GM18499 (cell line): Measurements from ENCODE around the gene MTUS2.
"Not testable (repeated sequence)": the region's sequence is repeated elsewhere in the genome, so short reads cannot be mapped to it uniquely, and the experiment has no call there.

Experiments used
- ATAC-seq: cut with Tn5 transposase; IDR thresholded peaks from one replicate; pipeline ENCODE4 v1.9.1; 2021; ENCODE audit warnings: moderate number of reproducible peaks; ENCODE audit not compliant: insufficient read depth, unreplicated experiment

Gene MTUS2

GRCh38 chr13:29196409-29197074 lies 376.4 kb downstream of the MTUS2 start:
- ATAC-seq = peak; percentile 88

GRCh38 chr13:29202753-29203152 lies 382.6 kb downstream of the MTUS2 start:
- ATAC-seq = not testable (repeated sequence)

- no peak for ATAC-seq
Observed at GRCh38 chr13:29204651-29205050, 384.5 kb downstream of the MTUS2 start.

- no peak for ATAC-seq
Observed at GRCh38 chr13:29210676-29211075, 390.5 kb downstream of the MTUS2 start.

GRCh38 chr13:29211162-29211561 lies 391.0 kb downstream of the MTUS2 start:
- ATAC-seq = not testable (repeated sequence)

- no peak for ATAC-seq
Observed at GRCh38 chr13:29222458-29222857, 402.3 kb downstream of the MTUS2 start.

GRCh38 chr13:29224206-29224605 lies 404.1 kb downstream of the MTUS2 start:
- ATAC-seq = no peak

GRCh38 chr13:29227576-29227975 lies 407.4 kb downstream of the MTUS2 start:
- ATAC-seq = no peak

- no peak for ATAC-seq
Observed at GRCh38 chr13:29230299-29230845, 410.2 kb downstream of the MTUS2 start.

- no peak for ATAC-seq
Observed at GRCh38 chr13:29239653-29240525, 419.8 kb downstream of the MTUS2 start.

- ATAC-seq = no peak
Observed at GRCh38 chr13:29254626-29255370, 434.7 kb downstream of the MTUS2 start.

GRCh38 chr13:29255567-29255966 lies 435.4 kb downstream of the MTUS2 start:
- ATAC-seq = no peak

GRCh38 chr13:29260684-29261083 lies 440.5 kb downstream of the MTUS2 start:
- ATAC-seq = no peak

- no peak for ATAC-seq
Observed at GRCh38 chr13:29266261-29266660, 446.1 kb downstream of the MTUS2 start.

- no peak for ATAC-seq
Observed at GRCh38 chr13:29266756-29267733, 446.9 kb downstream of the MTUS2 start.

- ATAC-seq = no peak
Observed at GRCh38 chr13:29270271-29270985, 450.3 kb downstream of the MTUS2 start.

- ATAC-seq = no peak
Observed at GRCh38 chr13:29271606-29272005, 451.5 kb downstream of the MTUS2 start.

GRCh38 chr13:29279356-29280254 lies 459.5 kb downstream of the MTUS2 start:
- ATAC-seq = no peak
